Urinary bladder (tissue), 4 donors: Measurements from ENCODE around the gene PAK1IP1. TPM values are rescaled to one million over a fixed set of nuclear protein-coding genes. Genes with fewer than 3 reads are reported as not detected.

Experiments
- DNase-seq: peaks from one replicate; pipeline ENCODE4 v3.0.0-alpha.2; 2015; ENCODE audit errors: extremely low spot score
- H3K27ac ChIP-seq: one replicate; pipeline ENCODE4 v1.5.1; 2013; ENCODE audit warnings: low read depth, mild to moderate bottlenecking, moderate library complexity
- H3K36me3 ChIP-seq: one replicate; pipeline ENCODE4 v1.6.1; 2013; ENCODE audit warnings: mild to moderate bottlenecking, moderate library complexity; ENCODE audit not compliant: insufficient read depth
- H3K4me1 ChIP-seq: one replicate; pipeline ENCODE4 v1.6.1; 2013; ENCODE audit warnings: mild to moderate bottlenecking, moderate library complexity; ENCODE audit not compliant: insufficient read depth
- H3K4me3 ChIP-seq: one replicate; pipeline ENCODE4 v1.5.1; 2013; ENCODE audit warnings: low read depth, low read length
- WGBS: extraction: QIAGEN DNeasy Blood & Tissue Kit; methylation state at CpG from one replicate; pipeline ENCODE4 v1.1.7; 2013; 5-methylcytosine and 5-hydroxymethylcytosine counted together
- polyA plus RNA-seq: library from polyadenylated mRNA; stranded (reverse); fragments of 200-250 nt; gene quantifications from one replicate; pipeline ENCODE4 v1.2.3, GENCODE V29; 2013
- total RNA-seq: library from RNA; depleted of rRNA; stranded (reverse); fragments of >200 nt; gene quantifications from one replicate; pipeline ENCODE4 v1.2.3, GENCODE V29; 2014
- donor health status: healthy with polysubstance abuse.
- donor health status: healthy.

Gene PAK1IP1
- total and polyA plus RNA-seq, 2 donors: 11.7 to 16.8 TPM

GRCh38 chr6:10682355-10682988 lies 12.3 kb upstream of the PAK1IP1 start:
- Histone ChIP-seq H3K4me1 (no peaks in the 10 kb centered on the region), H3K36me3 (no peaks in the 10 kb centered on the region), H3K4me3 (no peak overlapping the region), H3K27ac (no peak overlapping the region)
- DNase-seq: no peak

GRCh38 chr6:10684618-10685017 lies 10.2 kb upstream of the PAK1IP1 start:
- DNase-seq: no peak
- Histone ChIP-seq H3K4me3 (no peak overlapping the region), H3K36me3 (no peaks in the 10 kb centered on the region), H3K4me1 (no peaks in the 10 kb centered on the region), H3K27ac (no peak overlapping the region)
- WGBS: 66% methylated on average over 5 of the region's 5 CpGs

- H3K36me3 ChIP-seq: no peaks in the 10 kb centered on the region
- DNase-seq: no peak
- no peaks in the 10 kb centered on the region for H3K4me1 ChIP-seq
- WGBS: 71% methylated on average over 3 of the region's 3 CpGs
- H3K27ac ChIP-seq: no peak overlapping the region
- no peak overlapping the region for H3K4me3 ChIP-seq
Observed at GRCh38 chr6:10685092-10685915, 9.5 kb upstream of the PAK1IP1 start.

- Histone ChIP-seq H3K4me1 (no peaks in the 10 kb centered on the region), H3K36me3 (no peaks in the 10 kb centered on the region), H3K27ac (no peak overlapping the region), H3K4me3 (no peak overlapping the region)
- 80% methylated on average over 8 of the region's 8 CpGs for WGBS
- no peak for DNase-seq
Observed at GRCh38 chr6:10686901-10687300, 7.9 kb upstream of the PAK1IP1 start.

GRCh38 chr6:10687582-10687981 lies 7.2 kb upstream of the PAK1IP1 start:
- H3K4me3 ChIP-seq: no peak overlapping the region
- no peaks in the 10 kb centered on the region for H3K4me1 ChIP-seq
- no peak overlapping the region for H3K27ac ChIP-seq
- DNase-seq: no peak
- WGBS: 39% methylated on average over 6 of the region's 6 CpGs
- no peaks in the 10 kb centered on the region for H3K36me3 ChIP-seq

GRCh38 chr6:10690651-10691445 lies 3.9 kb upstream of the PAK1IP1 start:
- WGBS: 37% methylated on average over 15 of the region's 15 CpGs
- Histone ChIP-seq H3K4me3 (no peak overlapping the region), H3K36me3 (no peaks in the 10 kb centered on the region), H3K4me1 (no peaks in the 10 kb centered on the region), H3K27ac (no peak overlapping the region)
- no peak for DNase-seq

- Histone ChIP-seq H3K4me3 (no peak overlapping the region), H3K27ac (no peak overlapping the region), H3K4me1 (no peaks in the 10 kb centered on the region), H3K36me3 (no peaks in the 10 kb centered on the region)
- DNase-seq: no peak
- 88% methylated on average over 8 of the region's 8 CpGs for WGBS
Observed at GRCh38 chr6:10692965-10693538, 1.7 kb upstream of the PAK1IP1 start.

GRCh38 chr6:10695086-10695657 lies 400 bp downstream of the PAK1IP1 start:
- WGBS: under 1% methylated on average over 17 of the region's 17 CpGs
- DNase-seq: no peak
- no peaks in the 10 kb centered on the region for H3K4me1 ChIP-seq

GRCh38 chr6:10696655-10697054 lies 1.9 kb downstream of the PAK1IP1 start:
- 97% methylated on average over 4 of the region's 4 CpGs for WGBS

More at GRCh38 chr6:10695086-10695657, 400 bp downstream of the PAK1IP1 start:
- H3K27ac ChIP-seq: no peak overlapping the region
- no peaks in the 10 kb centered on the region for H3K36me3 ChIP-seq
- peak overlapping the region; percentile 88 for H3K4me3 ChIP-seq

GRCh38 chr6:10713962-10714361 lies 19.2 kb downstream of the PAK1IP1 start:
- Histone ChIP-seq H3K36me3 (peaks cover 5% of the 10 kb centered on the region), H3K4me1 (no peaks in the 10 kb centered on the region), H3K4me3 (no peak overlapping the region), H3K27ac (no peak overlapping the region)
- no peak for DNase-seq
- 84% methylated on average over 8 of the region's 8 CpGs for WGBS

More at GRCh38 chr6:10696655-10697054, 1.9 kb downstream of the PAK1IP1 start:
- no peaks in the 10 kb centered on the region for H3K4me1 ChIP-seq
- no peak for DNase-seq
- no peak overlapping the region for H3K27ac ChIP-seq
- H3K36me3 ChIP-seq: no peaks in the 10 kb centered on the region
- no peak overlapping the region for H3K4me3 ChIP-seq

GRCh38 chr6:10719296-10719963 lies 24.7 kb downstream of the PAK1IP1 start:
- WGBS: 66% methylated on average over 8 of the region's 8 CpGs
- Histone ChIP-seq H3K36me3 (no peaks in the 10 kb centered on the region), H3K4me3 (no peak overlapping the region), H3K4me1 (no peaks in the 10 kb centered on the region), H3K27ac (no peak overlapping the region)
- no peak for DNase-seq

- H3K27ac ChIP-seq: peak overlapping the region; percentile 78
- WGBS: 27% methylated on average over 21 of the region's 21 CpGs
- H3K4me3 ChIP-seq: peak overlapping the region; percentile 55
- DNase-seq: no peak
- no peaks in the 10 kb centered on the region for H3K4me1 ChIP-seq
- H3K36me3 ChIP-seq: no peaks in the 10 kb centered on the region
Observed at GRCh38 chr6:10719964-10720264, 25.1 kb downstream of the PAK1IP1 start.
